Bronchial epithelial cell (primary cell): ENCODE data around the gene WDR73. TPM values are rescaled to one million over a fixed set of nuclear protein-coding genes. Genes with fewer than 3 reads are reported as not detected.

Experiments
- DNase-seq: peaks from one replicate; pipeline ENCODE4 v3.0.0-alpha.2; 2010; ENCODE audit warnings: low read depth
- FAIRE-seq: peaks from 2 replicates; lab custom pipeline; 2011; peaks lifted over from hg19 to GRCh38; lab: Jason Lieb, UNC
- H3K27me3 ChIP-seq: 2 replicates; pipeline ENCODE4 v1.5.1; 2011; ENCODE audit warnings: low read length; ENCODE audit not compliant: control insufficient read depth, insufficient read depth
- H3K36me3 ChIP-seq: 2 replicates; pipeline ENCODE4 v1.5.1; 2011; ENCODE audit warnings: low read length; ENCODE audit not compliant: control insufficient read depth, insufficient read depth
- H3K4me3 ChIP-seq: 2 replicates; pipeline ENCODE4 v1.5.1; 2011; ENCODE audit warnings: mild to moderate bottlenecking, low read depth, low read length, control low read depth
- total RNA-seq: library from RNA; depleted of rRNA; stranded (reverse); fragments of >200 nt; gene quantifications from 2 replicates; pipeline ENCODE4 v1.2.1, GENCODE V29; 2014
- TF ChIP-seq, protein P1 (sequence below): IDR thresholded peaks from 2 replicates; pipeline ENCODE4 v1.5.1; 2011; ENCODE audit warnings: mild to moderate bottlenecking, moderate library complexity, low read length, control low read depth, inconsistent platforms; ENCODE audit not compliant: insufficient read depth, severe bottlenecking

Gene WDR73
- 24.0 and 31.0 TPM in 2 replicates for total RNA-seq

DNA sequence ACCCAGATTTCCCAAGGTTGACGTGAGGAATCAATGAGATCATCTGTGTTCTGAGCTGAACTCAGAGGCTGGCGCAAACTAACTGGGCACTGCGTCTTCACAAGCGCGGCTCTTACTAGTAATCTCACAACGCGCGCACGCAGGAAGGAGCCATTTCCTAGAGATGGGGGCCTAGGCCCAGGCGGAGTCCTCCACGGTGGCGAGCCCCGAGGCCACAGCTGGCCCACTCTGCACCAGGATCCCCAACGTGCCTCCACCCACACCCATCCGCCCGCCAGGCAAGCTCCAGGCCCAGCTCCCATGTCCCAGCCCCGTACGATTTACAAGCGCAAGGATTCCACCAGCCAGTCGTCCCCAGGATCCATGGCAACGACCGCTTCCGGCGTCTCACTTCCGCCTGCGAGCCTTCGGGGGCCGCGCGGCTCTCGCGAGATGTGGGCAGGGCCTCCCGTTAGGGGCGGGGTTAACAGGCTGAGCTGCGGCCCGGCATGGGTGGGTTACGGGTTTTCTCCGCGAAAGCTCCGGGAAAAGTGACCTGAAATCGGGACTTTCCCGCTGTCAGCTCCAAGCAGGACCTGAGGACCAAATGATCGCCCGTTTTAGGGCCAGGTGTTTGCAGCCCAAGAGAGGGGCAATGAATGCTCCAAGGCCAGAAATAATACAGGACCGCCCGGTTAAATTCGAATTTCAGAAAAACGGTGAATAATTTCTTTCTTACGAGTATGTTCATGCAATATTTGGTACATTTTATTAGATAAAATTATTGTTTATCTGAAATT is at the start of gene WDR73:
TSS of gene WDR73 (minus strand) at position 374 of the 779 bp plus-strand sequence. CDS start at position 365, 9 bp downstream.
- DNase-seq (peak; percentile 83), FAIRE-seq (no peak)
- H3K27me3 ChIP-seq: no peaks in the 10 kb centered on the region
- TF ChIP-seq, protein P1, sequence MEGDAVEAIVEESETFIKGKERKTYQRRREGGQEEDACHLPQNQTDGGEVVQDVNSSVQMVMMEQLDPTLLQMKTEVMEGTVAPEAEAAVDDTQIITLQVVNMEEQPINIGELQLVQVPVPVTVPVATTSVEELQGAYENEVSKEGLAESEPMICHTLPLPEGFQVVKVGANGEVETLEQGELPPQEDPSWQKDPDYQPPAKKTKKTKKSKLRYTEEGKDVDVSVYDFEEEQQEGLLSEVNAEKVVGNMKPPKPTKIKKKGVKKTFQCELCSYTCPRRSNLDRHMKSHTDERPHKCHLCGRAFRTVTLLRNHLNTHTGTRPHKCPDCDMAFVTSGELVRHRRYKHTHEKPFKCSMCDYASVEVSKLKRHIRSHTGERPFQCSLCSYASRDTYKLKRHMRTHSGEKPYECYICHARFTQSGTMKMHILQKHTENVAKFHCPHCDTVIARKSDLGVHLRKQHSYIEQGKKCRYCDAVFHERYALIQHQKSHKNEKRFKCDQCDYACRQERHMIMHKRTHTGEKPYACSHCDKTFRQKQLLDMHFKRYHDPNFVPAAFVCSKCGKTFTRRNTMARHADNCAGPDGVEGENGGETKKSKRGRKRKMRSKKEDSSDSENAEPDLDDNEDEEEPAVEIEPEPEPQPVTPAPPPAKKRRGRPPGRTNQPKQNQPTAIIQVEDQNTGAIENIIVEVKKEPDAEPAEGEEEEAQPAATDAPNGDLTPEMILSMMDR: no peak
- H3K4me3 ChIP-seq: peak within 1 kb of the TSS; percentile 74
- H3K36me3 ChIP-seq: peaks cover 10% of the 10 kb centered on the region

DNA sequence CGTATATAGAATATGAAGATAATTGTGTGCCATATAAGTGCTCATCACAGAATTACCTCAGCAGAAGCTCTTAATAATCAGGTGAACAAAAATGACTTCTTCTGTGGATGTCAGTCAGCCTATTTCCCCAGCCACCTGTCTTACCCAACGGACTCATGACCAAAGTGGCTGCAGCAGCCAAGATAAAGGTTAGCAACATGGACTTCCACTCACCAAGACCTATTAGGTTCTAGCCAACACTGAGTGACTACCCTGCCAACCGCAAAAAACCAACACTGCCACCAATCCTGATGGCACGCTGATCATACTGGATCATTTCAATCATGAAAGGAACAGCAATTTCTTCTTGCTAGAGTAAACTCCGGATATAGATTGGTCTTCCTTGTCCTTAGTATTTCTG is 49.7 kb upstream of the WDR73 start:
- H3K36me3 ChIP-seq: peaks cover 1% of the 10 kb centered on the region
- DNase-seq: no peak
- no peak for FAIRE-seq
- TF ChIP-seq, protein P1: no peak
- H3K27me3 ChIP-seq: no peaks in the 10 kb centered on the region
- no peak overlapping the region for H3K4me3 ChIP-seq

DNA sequence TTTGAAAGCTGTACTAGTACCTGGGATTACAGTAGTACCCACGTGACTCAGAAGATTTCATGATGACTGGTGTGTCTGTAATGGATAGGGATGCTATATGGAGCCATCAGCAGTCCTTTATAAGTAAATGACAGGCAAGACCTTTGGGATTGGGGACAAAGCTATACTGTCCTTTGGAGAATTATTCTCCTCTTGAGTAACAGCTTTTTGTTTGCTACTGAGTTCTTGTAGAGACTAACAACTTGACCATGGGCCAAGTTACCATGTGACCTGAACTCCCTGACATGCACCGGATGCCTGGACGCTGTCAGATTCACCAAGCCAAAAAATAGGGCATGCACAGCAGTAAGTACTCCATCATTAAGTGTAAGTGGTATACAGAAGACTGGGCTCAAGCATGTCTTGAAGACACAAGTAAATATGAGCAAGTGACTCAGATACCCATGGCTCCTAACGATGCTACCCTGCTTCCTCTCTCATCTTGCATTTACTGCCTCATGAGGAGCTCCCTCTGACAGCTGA is 48.9 kb upstream of the WDR73 start:
- Histone ChIP-seq H3K4me3 (no peak overlapping the region), H3K36me3 (peaks cover 1% of the 10 kb centered on the region), H3K27me3 (no peaks in the 10 kb centered on the region)
- no peak for DNase-seq
- TF ChIP-seq, protein P1: no peak
- FAIRE-seq: no peak

DNA sequence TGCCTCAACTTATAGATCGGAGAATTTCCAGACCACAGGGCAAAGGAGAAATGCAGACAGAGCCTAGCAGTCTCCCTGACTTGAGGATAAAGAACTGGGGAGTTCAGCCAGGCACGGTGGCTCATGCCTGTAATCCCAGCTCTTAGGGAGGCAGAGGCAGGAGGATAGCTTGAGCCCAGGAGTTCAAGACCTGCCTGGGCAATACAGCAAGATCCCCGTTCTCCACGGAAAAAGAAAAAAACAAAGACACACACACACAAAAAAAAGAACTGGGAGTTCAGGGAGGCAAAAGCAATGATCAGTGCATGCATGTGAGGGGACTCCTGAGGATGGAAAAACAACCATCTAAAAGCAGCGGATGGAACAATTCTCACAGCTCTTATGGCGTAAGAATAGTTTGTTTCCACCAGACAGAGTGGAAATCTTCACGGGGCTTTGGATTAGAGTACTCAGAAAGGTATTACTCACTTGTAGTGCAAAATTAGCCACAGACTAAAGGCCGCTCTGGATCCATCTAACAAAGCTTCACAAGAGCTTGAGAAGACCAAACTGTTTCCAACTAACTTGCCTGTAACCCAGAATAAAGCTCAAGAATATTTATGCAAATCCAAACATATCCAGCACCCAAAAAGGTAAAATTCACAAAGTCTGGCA is 45.6 kb upstream of the WDR73 start:
- TF ChIP-seq, protein P1: no peak
- no peaks in the 10 kb centered on the region for H3K27me3 ChIP-seq
- FAIRE-seq: no peak

DNA sequence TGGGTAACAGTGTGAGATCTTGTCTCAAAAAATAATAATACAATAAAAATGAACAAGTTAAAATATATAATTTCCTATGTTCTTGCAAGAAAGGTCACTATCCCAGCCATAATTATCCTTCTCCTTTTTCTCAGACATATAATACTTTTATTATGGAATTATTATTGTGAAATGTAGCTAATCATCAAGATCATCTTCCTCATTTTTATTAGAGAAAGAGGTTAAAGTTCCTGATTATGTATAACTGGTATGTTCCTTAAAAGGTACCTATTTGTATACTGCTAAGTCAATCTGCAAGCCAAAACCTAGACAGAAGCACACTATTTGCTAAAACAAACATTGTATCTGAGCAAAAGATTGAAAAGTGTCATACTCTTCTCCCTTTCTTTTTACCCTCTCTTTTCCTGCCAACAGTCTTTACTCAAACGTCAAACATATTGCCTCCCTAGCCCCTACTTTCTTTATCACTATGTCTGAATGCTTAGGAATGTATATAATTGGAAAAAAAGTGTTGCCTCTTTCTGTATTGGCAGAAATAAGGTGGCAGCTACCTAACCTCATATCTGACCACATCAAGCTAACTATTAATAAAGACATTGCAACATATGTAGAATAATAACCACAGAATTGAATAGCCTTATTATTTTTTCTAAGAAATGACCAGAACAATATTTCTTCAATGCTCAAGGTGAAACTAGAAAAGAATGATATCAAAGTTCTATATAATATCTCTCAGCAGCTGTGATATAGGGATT is 43.3 kb upstream of the WDR73 start:
- DNase-seq (no peak), FAIRE-seq (no peak)
- Histone ChIP-seq H3K4me3 (no peak overlapping the region), H3K36me3 (no peaks in the 10 kb centered on the region), H3K27me3 (no peaks in the 10 kb centered on the region)
- TF ChIP-seq, protein P1: no peak

More for the DNA sequence above, 45.6 kb upstream of the WDR73 start:
- no peak overlapping the region for H3K4me3 ChIP-seq
- DNase-seq: no peak
- H3K36me3 ChIP-seq: no peaks in the 10 kb centered on the region
